GM12864 (cell line): ENCODE results near the gene DOCK8.
A peak's percentile ranks its signal among the peaks of the same experiment; 100 is the strongest.
"Not testable (repeated sequence)": the region's sequence is repeated elsewhere in the genome, so short reads cannot be mapped to it uniquely, and the experiment has no call there.

Experiments used
- DNase-seq: peaks from one replicate; pipeline ENCODE4 v3.0.0-alpha.2; 2011; ENCODE audit warnings: low read depth
- H3K4me3 ChIP-seq: 2 replicates; pipeline ENCODE4 v1.5.1; 2011; ENCODE audit warnings: mild to moderate bottlenecking, low read depth, low read length, control low read depth
- CTCF ChIP-seq: IDR thresholded peaks from 2 replicates; pipeline ENCODE4 v1.5.1; 2011; ENCODE audit warnings: low read depth, mild to moderate bottlenecking, moderate library complexity, low read length, control low read depth, inconsistent platforms; ENCODE audit errors: missing control alignments

The DOCK8 gene

GRCh38 chr9:221989-222776 is 7.5 kb downstream of the DOCK8 start:
- no peak for DNase-seq
- no peak for TF ChIP-seq CTCF
- H3K4me3 ChIP-seq, result peak overlapping the region; percentile 23; the same call in 1 of the 2 replicates

- no peak for DNase-seq
- peak overlapping the region; percentile 33 for H3K4me3 ChIP-seq
- no peak for TF ChIP-seq CTCF
Observed at GRCh38 chr9:223152-223551, 8.5 kb downstream of the DOCK8 start.

GRCh38 chr9:224026-224425 is 9.4 kb downstream of the DOCK8 start:
- DNase-seq, result no peak
- H3K4me3 ChIP-seq, result no peak overlapping the region; the same call in 1 of the 2 replicates
- no peak for TF ChIP-seq CTCF

- TF ChIP-seq CTCF, result no peak
- DNase-seq, result no peak
- no peak overlapping the region for H3K4me3 ChIP-seq
Observed at GRCh38 chr9:224582-225520, 10.2 kb downstream of the DOCK8 start.

- H3K4me3 ChIP-seq, result no peak overlapping the region
- no peak for TF ChIP-seq CTCF
- no peak for DNase-seq
Observed at GRCh38 chr9:227860-228259, 13.2 kb downstream of the DOCK8 start.

GRCh38 chr9:228929-229695 is 14.4 kb downstream of the DOCK8 start:
- DNase-seq, result no peak
- TF ChIP-seq CTCF, result no peak
- no peak overlapping the region for H3K4me3 ChIP-seq

GRCh38 chr9:231625-232024 is 17.0 kb downstream of the DOCK8 start:
- not testable (repeated sequence) for DNase-seq, H3K4me3 ChIP-seq

GRCh38 chr9:233708-234107 is 19.0 kb downstream of the DOCK8 start:
- not testable (repeated sequence) for DNase-seq, H3K4me3 ChIP-seq
